Activated CD8-positive, alpha-beta T cell treated with anti-CD3 and anti-CD28 coated beads for 36 hours (primary cell): ENCODE measurements around the gene SLC26A2. TPM values are rescaled to one million over a fixed set of nuclear protein-coding genes. Genes with fewer than 3 reads are reported as not detected.

ENCODE experiments used
- ATAC-seq: fragments of 200-7000 bp; cut with Tn5 transposase; one replicate; pipeline ENCODE4 v1.10.0; 2021; ENCODE audit warnings: mild to moderate bottlenecking, moderate library complexity
- CTCF ChIA-PET: fragments of 350-600 bp; sonication (Branson Sonifier 250); formaldehyde crosslinking; loops from one replicate; lab custom pipeline; 2021; ENCODE audit warnings: antibody characterized with exemption; lab: Charles Lee
- POLR2A ChIA-PET: fragments of 350-600 bp; sonication (Branson Sonifier 250); formaldehyde crosslinking; loops from one replicate; lab custom pipeline; 2021; ENCODE audit warnings: antibody characterized with exemption; lab: Charles Lee
- DNase-seq: peaks from one replicate; pipeline ENCODE4 v3.0.0-alpha.2; 2020
- H3K27ac Mint-ChIP-seq: one replicate; pipeline ENCODE4 v1.8.0; 2021; ENCODE audit warnings: mild to moderate bottlenecking, mixed read lengths
- H3K27me3 Mint-ChIP-seq: one replicate; pipeline ENCODE4 v1.8.0; 2021; ENCODE audit warnings: mixed read lengths
- H3K36me3 Mint-ChIP-seq: one replicate; pipeline ENCODE4 v1.8.0; 2021; ENCODE audit warnings: low read depth, mixed read lengths
- H3K4me1 Mint-ChIP-seq: one replicate; pipeline ENCODE4 v1.8.0; 2021; ENCODE audit warnings: low read depth, mixed read lengths
- H3K4me3 Mint-ChIP-seq: one replicate; pipeline ENCODE4 v1.8.0; 2021; ENCODE audit warnings: mild to moderate bottlenecking, moderate library complexity, mixed read lengths
- H3K9me3 Mint-ChIP-seq: one replicate; pipeline ENCODE4 v1.8.0; 2021; ENCODE audit warnings: mixed read lengths
- CTCF ChIP-seq: fragments of 200-600 bp; IDR thresholded peaks from one replicate; pipeline ENCODE4 v1.8.0; 2022; ENCODE audit warnings: antibody characterized with exemption, mild to moderate bottlenecking
- intact Hi-C: fragments of 100-400 bp; cut with micrococcal nuclease; formaldehyde crosslinking; loops from one replicate; pipeline ENCODE4 v1.10.0; 2022
- total RNA-seq, 2 experiments: library from RNA; stranded (reverse); gene quantifications; one replicate each; pipeline ENCODE4 v1.2.3, GENCODE V29; 2021

The SLC26A2 gene
- total RNA-seq, 2 experiments from 2014 or later, result 5.0 to 5.3 TPM

- Mint-ChIP-seq H3K9me3 (no peaks in the 10 kb centered on the region), H3K4me3 (no peak overlapping the region), H3K4me1 (no peaks in the 10 kb centered on the region), H3K36me3 (peaks cover 11% of the 10 kb centered on the region), H3K27ac (no peak overlapping the region), H3K27me3 (no peaks in the 10 kb centered on the region)
- intact Hi-C loops, result no loop called here
- ATAC-seq (no peak), DNase-seq (no peak)
- CTCF ChIA-PET, result interaction anchor here (1.0 to 2.1 kb wide), 5 partner anchors 9 to 149 kb away, joined by 3 to 18 read pairs (median 3); partner anchors contain the start of gene TIGD6
- no peak for TF ChIP-seq CTCF
- POLR2A ChIA-PET, result interaction anchor here (0.5 kb wide), 1 partner anchor 15 kb away, joined by 3 read pairs; no protein-coding TSS in a partner anchor
Observed at GRCh38 chr5:149982505-149982904, 21.9 kb downstream of the SLC26A2 start.

DNA sequence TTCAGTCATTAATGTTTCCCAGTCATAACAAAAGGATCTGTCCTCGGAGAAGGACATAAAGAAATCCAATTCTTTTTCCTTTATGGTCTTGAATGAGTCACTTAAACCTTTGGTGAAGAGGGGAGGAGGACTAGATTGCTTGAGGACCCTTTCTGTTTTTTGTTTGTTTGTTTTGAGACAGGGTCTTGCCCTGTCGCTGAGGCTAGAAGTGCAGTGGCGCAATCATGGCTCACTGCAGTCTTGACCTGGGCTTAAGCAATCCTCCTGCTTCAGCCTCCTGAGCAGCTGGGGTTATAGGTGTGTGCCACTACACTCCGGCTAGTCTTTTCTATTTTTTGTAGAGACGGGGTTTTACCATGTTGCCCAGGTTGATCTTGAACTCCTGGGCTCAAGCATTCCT, 27.6 kb downstream of the SLC26A2 start:
- Mint-ChIP-seq H3K27me3 (no peaks in the 10 kb centered on the region), H3K9me3 (no peaks in the 10 kb centered on the region), H3K4me1 (no peaks in the 10 kb centered on the region), H3K36me3 (no peaks in the 10 kb centered on the region), H3K4me3 (no peak overlapping the region), H3K27ac (no peak overlapping the region)
- no peak for DNase-seq
- CTCF ChIA-PET, result interaction anchor here (1.2 to 2.3 kb wide), 3 partner anchors 19 to 154 kb away, joined by 4 to 12 read pairs (median 5); no protein-coding TSS in a partner anchor
- intact Hi-C loops, result no loop called here
- POLR2A ChIA-PET, result no interaction called here
- TF ChIP-seq CTCF, result no peak
- no peak for ATAC-seq

- DNase-seq, result peak; percentile 85
- intact Hi-C loops, result loop anchor here (2.0 to 5.0 kb wide), 2 partner anchors 156 to 353 kb away; no protein-coding TSS in a partner anchor
- H3K27me3 Mint-ChIP-seq, result no peaks in the 10 kb centered on the region
- H3K9me3 Mint-ChIP-seq, result no peaks in the 10 kb centered on the region
- POLR2A ChIA-PET, result interaction anchor here (1.3 kb wide), 1 partner anchor 17 kb away, joined by 3 read pairs; no protein-coding TSS in a partner anchor
- TF ChIP-seq CTCF, result peak; percentile 86
- no peaks in the 10 kb centered on the region for H3K4me1 Mint-ChIP-seq
- no peak overlapping the region for H3K27ac Mint-ChIP-seq
- H3K4me3 Mint-ChIP-seq, result no peak overlapping the region
- CTCF ChIA-PET, result interaction anchor here (0.5 to 8.0 kb wide), 56 partner anchors 8 to 374 kb away, joined by 3 to 163 read pairs (median 4); partner anchors contain the start of genes HMGXB3, SLC26A2 and TIGD6
- peaks cover 2% of the 10 kb centered on the region for H3K36me3 Mint-ChIP-seq
- ATAC-seq, result peak; percentile 98
Observed at GRCh38 chr5:149990518-149991376, 30.2 kb downstream of the SLC26A2 start.

DNA sequence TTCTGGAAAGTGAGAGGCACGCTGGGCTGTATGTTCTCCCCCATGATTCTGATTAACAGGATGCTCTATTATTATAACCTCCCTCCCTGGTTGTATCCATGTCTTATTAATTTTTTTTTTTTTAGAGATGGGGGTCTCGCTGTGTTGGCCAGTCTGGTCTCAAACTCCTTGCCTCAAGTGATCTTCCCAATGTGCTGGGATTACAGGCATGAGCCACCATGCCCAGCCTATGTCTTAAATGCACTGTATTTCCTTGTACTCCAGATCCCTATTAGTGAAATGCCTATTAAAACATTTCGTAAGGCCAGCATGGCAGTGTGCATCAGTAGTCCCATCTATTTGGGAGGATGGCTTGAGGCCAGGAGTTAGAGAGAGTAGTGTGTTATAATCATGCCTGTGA, 32.9 kb downstream of the SLC26A2 start:
- intact Hi-C loops, result loop anchor here (5.0 kb wide), 1 partner anchor 356 kb away; no protein-coding TSS in a partner anchor
- TF ChIP-seq CTCF, result no peak
- H3K4me1 Mint-ChIP-seq, result no peaks in the 10 kb centered on the region
- H3K27me3 Mint-ChIP-seq, result no peaks in the 10 kb centered on the region
- no peak overlapping the region for H3K27ac Mint-ChIP-seq
- ChIA-PET CTCF (interaction anchor here (0.8 to 8.0 kb wide), 9 partner anchors 9 to 357 kb away, joined by 3 to 163 read pairs (median 5); partner anchors contain the start of gene SLC26A2), POLR2A (interaction anchor here (0.6 kb wide), 1 partner anchor 154 kb away, joined by 4 read pairs; no protein-coding TSS in a partner anchor)
- ATAC-seq (no peak), DNase-seq (no peak)
- no peak overlapping the region for H3K4me3 Mint-ChIP-seq
- H3K36me3 Mint-ChIP-seq, result peaks cover 2% of the 10 kb centered on the region
- no peaks in the 10 kb centered on the region for H3K9me3 Mint-ChIP-seq
